Keratinocyte (primary cell): ENCODE results near the gene PHF8. TPM values are rescaled to one million over a fixed set of nuclear protein-coding genes. Genes with fewer than 3 reads are reported as not detected.

ENCODE experiments used
- DNase-seq: peaks from one replicate; pipeline ENCODE4 v3.0.0-alpha.2; 2011; ENCODE audit warnings: low read depth, missing footprints, low spot score
- FAIRE-seq: peaks from 2 replicates; lab custom pipeline; 2011; peaks lifted over from hg19 to GRCh38; lab: Jason Lieb, UNC
- H2AFZ ChIP-seq: 2 replicates; pipeline ENCODE4 v1.6.0; 2012; ENCODE audit warnings: low read length, control low read depth, inconsistent platforms; ENCODE audit not compliant: control insufficient read depth
- H3K27ac ChIP-seq: 2 replicates; pipeline ENCODE4 v1.5.1; 2011; ENCODE audit warnings: low read length; ENCODE audit not compliant: control insufficient read depth, insufficient read depth
- H3K27me3 ChIP-seq: 3 replicates; pipeline ENCODE4 v1.6.0; 2011; ENCODE audit warnings: low read length; ENCODE audit not compliant: control insufficient read depth, insufficient read depth; ENCODE audit errors: extremely low read depth
- H3K36me3 ChIP-seq, 2 experiments: 2 replicates in 1 of 2; 3 replicates in 1 of 2; pipeline ENCODE4 v1.5.1; 2011; ENCODE audit warnings: low read length in 2 of 2, mild to moderate bottlenecking in 1 of 2; ENCODE audit not compliant: control insufficient read depth in 2 of 2, insufficient read depth in 2 of 2; ENCODE audit errors: extremely low read depth in 1 of 2
- H3K4me1 ChIP-seq: 3 replicates; pipeline ENCODE4 v1.5.1; 2011; ENCODE audit warnings: low read length; ENCODE audit not compliant: control insufficient read depth, insufficient read depth; ENCODE audit errors: extremely low read depth
- H3K4me2 ChIP-seq: 3 replicates; pipeline ENCODE4 v1.6.0; 2011; ENCODE audit warnings: low read depth, low read length; ENCODE audit not compliant: control insufficient read depth, insufficient read depth; ENCODE audit errors: extremely low read depth
- H3K4me3 ChIP-seq, 3 experiments: fragments of 200-600 bp in 1 of 3; sonication (generic) in 1 of 3; 2 replicates in 2 of 3; 3 replicates in 1 of 3; pipeline ENCODE4 v1.5.1; 2011 to 2016; ENCODE audit warnings: low read length in 3 of 3, mild to moderate bottlenecking in 3 of 3, control low read depth in 2 of 3, inconsistent platforms in 1 of 3, low read depth in 1 of 3, mixed read lengths in 1 of 3, mixed run types in 1 of 3, moderate library complexity in 1 of 3; ENCODE audit not compliant: control insufficient read depth in 2 of 3, insufficient read depth in 2 of 3; ENCODE audit errors: extremely low read depth in 1 of 3
- H3K79me2 ChIP-seq: 2 replicates; pipeline ENCODE4 v1.6.0; 2012; ENCODE audit warnings: low read length; ENCODE audit not compliant: control insufficient read depth, insufficient read depth
- H3K9ac ChIP-seq: 3 replicates; pipeline ENCODE4 v1.6.0; 2011; ENCODE audit warnings: low read length; ENCODE audit not compliant: control insufficient read depth, insufficient read depth; ENCODE audit errors: extremely low read depth
- H3K9me1 ChIP-seq: 3 replicates; pipeline ENCODE4 v1.6.0; 2011; ENCODE audit warnings: low read length; ENCODE audit not compliant: control insufficient read depth, insufficient read depth; ENCODE audit errors: extremely low read depth
- H3K9me3 ChIP-seq: 2 replicates; pipeline ENCODE4 v1.5.1; 2012; ENCODE audit warnings: low read depth, low read length; ENCODE audit not compliant: control insufficient read depth
- H4K20me1 ChIP-seq: 3 replicates; pipeline ENCODE4 v1.6.0; 2011; ENCODE audit warnings: low read length; ENCODE audit not compliant: control insufficient read depth, insufficient read depth; ENCODE audit errors: extremely low read depth
- CTCF ChIP-seq, 3 experiments: IDR thresholded peaks in 1 of 3; conservative IDR thresholded peaks in 1 of 3; optimal IDR thresholded peaks in 1 of 3; 2 replicates in 2 of 3; 3 replicates in 1 of 3; pipeline versions ENCODE3 to v1.5.1; 2011; ENCODE audit warnings: low read length in 3 of 3, mild to moderate bottlenecking in 3 of 3, moderate library complexity in 2 of 3, control low read depth in 1 of 3, inconsistent platforms in 1 of 3; ENCODE audit not compliant: insufficient read depth in 2 of 3; ENCODE audit errors: extremely low read depth in 1 of 3
- EZH2 ChIP-seq: IDR thresholded peaks from one replicate; pipeline ENCODE4 v1.6.1; 2012; ENCODE audit warnings: inconsistent platforms, mild to moderate bottlenecking, low read length, moderate library complexity
- dilution Hi-C: fragments of 300-500 bp; cut with MboI; formaldehyde crosslinking; loops from one replicate; pipeline ENCODE4 v1.7.0; 2020; ENCODE audit warnings: low sequenced_read_pairs; ENCODE audit not compliant: extremely low pct_ligation_motif_present
- polyA plus RNA-seq, 5 experiments: library from polyadenylated mRNA; depleted of rRNA in 3 of 5; stranded (reverse) in 3 of 5; stranded (forward) in 1 of 5; unstranded in 1 of 5; fragments of >200 nt; gene quantifications; 1 replicate in 1 of 5; 2 replicates in 3 of 5; 3 replicates in 1 of 5; pipeline versions ENCODE4 v1.2.1 to v1.2.3, GENCODE V29; 2011 to 2012; ENCODE audit warnings: missing spikeins in 2 of 5, low read depth in 1 of 5, low replicate concordance in 1 of 5

Gene PHF8
- polyA plus RNA-seq, 1 donor (not counting 4 experiments of a cell fraction or from before 2014, with no cell fraction given): 5.9 TPM

DNA sequence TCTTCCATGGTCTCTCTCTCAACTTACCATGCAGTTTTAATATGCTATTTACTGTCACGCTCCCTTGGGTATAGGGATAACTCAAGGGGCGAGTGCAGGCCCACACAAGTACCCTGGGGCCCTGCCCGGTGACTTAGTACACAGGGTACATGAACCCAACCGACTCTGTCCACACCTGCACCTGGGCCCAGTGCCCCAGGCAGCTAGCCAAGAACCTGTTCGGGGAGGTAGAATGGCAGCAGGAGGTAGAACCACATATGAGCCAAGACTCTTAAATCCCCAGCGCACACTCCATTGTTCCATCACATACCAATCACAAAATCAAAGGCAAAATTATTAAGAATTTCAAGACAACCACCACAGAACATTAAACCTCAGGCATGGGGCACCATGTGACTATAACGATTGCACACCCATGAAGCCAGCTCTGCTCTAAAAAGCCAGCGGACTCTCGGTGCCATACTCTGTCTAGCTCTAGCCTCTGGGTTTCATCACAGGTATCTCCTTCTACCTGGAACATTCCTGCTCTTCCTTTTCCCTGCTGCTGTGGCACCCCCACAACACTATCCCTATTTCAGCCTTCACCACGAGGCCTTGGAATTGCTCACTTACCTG is 14.6 kb downstream of the PHF8 start:
- dilution Hi-C loops: no loop called here
- Histone ChIP-seq H3K79me2 (no peaks in the 10 kb centered on the region), H3K9me1 (no peaks in the 10 kb centered on the region), H3K4me2 (peak overlapping the region; percentile 43), H2AFZ (no peak overlapping the region), H3K27me3 (no peaks in the 10 kb centered on the region), H3K27ac (no peak overlapping the region), H3K9me3 (no peaks in the 10 kb centered on the region), H3K36me3 (peaks cover 6 to 9% of the 10 kb centered on the region in 2 experiments), H3K9ac (no peak overlapping the region), H4K20me1 (no peaks in the 10 kb centered on the region), H3K4me3 (no peak overlapping the region), H3K4me1 (peaks cover 10% of the 10 kb centered on the region)
- FAIRE-seq (no peak), DNase-seq (no peak)
- TF ChIP-seq CTCF (optimal IDR thresholded peaks at IDR 0.05 in 1 of 3, IDR thresholded peaks at IDR 0.05 in 1 of 3, conservative IDR thresholded peaks at IDR 0.05 in 1 of 3; ENCODE audit: extremely low read depth in 1 of 3, insufficient read depth in 2 of 3, low read length in 3 of 3) (no peak), EZH2 (no peak)

- no peak for FAIRE-seq
- dilution Hi-C loops: no loop called here
- peaks cover 3 to 5% of the 10 kb centered on the region in 2 experiments for H3K36me3 ChIP-seq
These were observed 19.9 kb downstream of the PHF8 start for GRCh38 chrX:54024350-54024749.

More at GRCh38 chrX:54024350-54024749, 19.9 kb downstream of the PHF8 start:
- TF ChIP-seq EZH2 (no peak), CTCF (optimal IDR thresholded peaks at IDR 0.05 in 1 of 3, IDR thresholded peaks at IDR 0.05 in 1 of 3, conservative IDR thresholded peaks at IDR 0.05 in 1 of 3; ENCODE audit: extremely low read depth in 1 of 3, insufficient read depth in 2 of 3, low read length in 3 of 3) (no peak)
- Histone ChIP-seq H3K4me1 (peaks cover 2% of the 10 kb centered on the region), H3K9ac (no peak overlapping the region), H3K27me3 (no peaks in the 10 kb centered on the region), H4K20me1 (no peaks in the 10 kb centered on the region), H3K27ac (no peak overlapping the region), H3K79me2 (no peaks in the 10 kb centered on the region), H3K9me3 (no peaks in the 10 kb centered on the region), H3K9me1 (no peaks in the 10 kb centered on the region), H2AFZ (no peak overlapping the region), H3K4me3 (no peak overlapping the region), H3K4me2 (no peak overlapping the region)
- DNase-seq: no peak
